ENCODE data around the gene SLC6A11.

The SLC6A11 gene

GRCh38 chr3:10816019-10816862, at the start of gene SLC6A11:
SLC6A11 (plus strand) TSS chr3:10816228; CDS start chr3:10816266, 38 bp downstream.
- H3K9me3 Mint-ChIP-seq: no peaks in the 10 kb centered on the region
- ATAC-seq (ENCODE audit: low read depth) (no peak), DNase-seq (ENCODE audit: low spot score in 2 of 2) (no peak)
- H3K27ac Mint-ChIP-seq: no peak within 1 kb of the TSS
- no peaks in the 10 kb centered on the region for H3K36me3 Mint-ChIP-seq
- H3K27me3 Mint-ChIP-seq: peaks cover 11% of the 10 kb centered on the region
- no peaks in the 10 kb centered on the region for H3K4me1 Mint-ChIP-seq
- H3K4me3 Mint-ChIP-seq: no peak within 1 kb of the TSS

- no peaks in the 10 kb centered on the region for H3K4me1 Mint-ChIP-seq
- H3K9me3 Mint-ChIP-seq: peaks cover 1% of the 10 kb centered on the region
- H3K36me3 Mint-ChIP-seq: no peaks in the 10 kb centered on the region
- ATAC-seq (ENCODE audit: low read depth) (no peak), DNase-seq (ENCODE audit: low spot score in 2 of 2) (no peak)
- no peak overlapping the region for H3K4me3 Mint-ChIP-seq
- peaks cover 11% of the 10 kb centered on the region for H3K27me3 Mint-ChIP-seq
- H3K27ac Mint-ChIP-seq: no peak overlapping the region
Measured at GRCh38 chr3:10768708-10769394, 47.2 kb upstream of the SLC6A11 start.

- ATAC-seq (ENCODE audit: low read depth): no peak
- Mint-ChIP-seq H3K27me3 (peaks cover 17% of the 10 kb centered on the region), H3K4me3 (no peak overlapping the region)
Measured at GRCh38 chr3:10770547-10770946, 45.5 kb upstream of the SLC6A11 start.

GRCh38 chr3:10770981-10771380, 45.0 kb upstream of the SLC6A11 start:
- peaks cover 3% of the 10 kb centered on the region for H3K9me3 Mint-ChIP-seq
- H3K4me1 Mint-ChIP-seq: no peaks in the 10 kb centered on the region
- DNase-seq (ENCODE audit: low spot score in 2 of 2) (no peak), ATAC-seq (ENCODE audit: low read depth) (no peak)
- no peak overlapping the region for H3K4me3 Mint-ChIP-seq
- no peak overlapping the region for H3K27ac Mint-ChIP-seq
- H3K36me3 Mint-ChIP-seq: no peaks in the 10 kb centered on the region
- peaks cover 19% of the 10 kb centered on the region for H3K27me3 Mint-ChIP-seq

More at GRCh38 chr3:10770547-10770946, 45.5 kb upstream of the SLC6A11 start:
- Mint-ChIP-seq H3K4me1 (no peaks in the 10 kb centered on the region), H3K9me3 (peaks cover 3% of the 10 kb centered on the region), H3K36me3 (no peaks in the 10 kb centered on the region), H3K27ac (no peak overlapping the region)
- no peak for DNase-seq (ENCODE audit: low spot score in 2 of 2)

- no peak overlapping the region for H3K4me3 Mint-ChIP-seq
- H3K9me3 Mint-ChIP-seq: peaks cover 3% of the 10 kb centered on the region
- DNase-seq (ENCODE audit: low spot score in 2 of 2): no peak
- no peak overlapping the region for H3K27ac Mint-ChIP-seq
- H3K27me3 Mint-ChIP-seq: peaks cover 20% of the 10 kb centered on the region
- H3K4me1 Mint-ChIP-seq: no peaks in the 10 kb centered on the region
- no peak for ATAC-seq (ENCODE audit: low read depth)
- H3K36me3 Mint-ChIP-seq: no peaks in the 10 kb centered on the region
Measured at GRCh38 chr3:10771486-10772270, 44.4 kb upstream of the SLC6A11 start.

GRCh38 chr3:10772271-10773161, 43.5 kb upstream of the SLC6A11 start:
- Mint-ChIP-seq H3K4me1 (no peaks in the 10 kb centered on the region), H3K36me3 (no peaks in the 10 kb centered on the region), H3K4me3 (no peak overlapping the region), H3K27me3 (peaks cover 22% of the 10 kb centered on the region), H3K27ac (no peak overlapping the region), H3K9me3 (peaks cover 3% of the 10 kb centered on the region)
- ATAC-seq (ENCODE audit: low read depth) (no peak), DNase-seq (ENCODE audit: low spot score in 2 of 2) (no peak)

GRCh38 chr3:10774129-10774670, 41.8 kb upstream of the SLC6A11 start:
- Mint-ChIP-seq H3K36me3 (no peaks in the 10 kb centered on the region), H3K4me1 (no peaks in the 10 kb centered on the region), H3K27ac (no peak overlapping the region), H3K4me3 (no peak overlapping the region), H3K9me3 (peaks cover 3% of the 10 kb centered on the region), H3K27me3 (peaks cover 22% of the 10 kb centered on the region)
- ATAC-seq (ENCODE audit: low read depth) (no peak), DNase-seq (ENCODE audit: low spot score in 2 of 2) (no peak)

- peaks cover 3% of the 10 kb centered on the region for H3K9me3 Mint-ChIP-seq
- no peak overlapping the region for H3K27ac Mint-ChIP-seq
- ATAC-seq (ENCODE audit: low read depth): no peak
Measured at GRCh38 chr3:10774825-10775224, 41.2 kb upstream of the SLC6A11 start.

GRCh38 chr3:10775259-10775658, 40.8 kb upstream of the SLC6A11 start:
- Mint-ChIP-seq H3K4me3 (no peak overlapping the region), H3K36me3 (no peaks in the 10 kb centered on the region), H3K27me3 (peaks cover 23% of the 10 kb centered on the region), H3K4me1 (no peaks in the 10 kb centered on the region), H3K27ac (no peak overlapping the region), H3K9me3 (peaks cover 3% of the 10 kb centered on the region)
- no peak for ATAC-seq (ENCODE audit: low read depth)
- no peak for DNase-seq (ENCODE audit: low spot score in 2 of 2)

More at GRCh38 chr3:10774825-10775224, 41.2 kb upstream of the SLC6A11 start:
- Mint-ChIP-seq H3K4me3 (no peak overlapping the region), H3K27me3 (peaks cover 20% of the 10 kb centered on the region), H3K36me3 (no peaks in the 10 kb centered on the region), H3K4me1 (no peaks in the 10 kb centered on the region)
- DNase-seq (ENCODE audit: low spot score in 2 of 2): no peak

GRCh38 chr3:10775828-10776227, 40.2 kb upstream of the SLC6A11 start:
- Mint-ChIP-seq H3K4me3 (no peak overlapping the region), H3K4me1 (no peaks in the 10 kb centered on the region), H3K9me3 (peaks cover 3% of the 10 kb centered on the region), H3K27ac (no peak overlapping the region), H3K36me3 (no peaks in the 10 kb centered on the region), H3K27me3 (peaks cover 27% of the 10 kb centered on the region)
- DNase-seq (ENCODE audit: low spot score in 2 of 2) (peak in 1 of 2 donors; percentile 6), ATAC-seq (ENCODE audit: low read depth) (no peak)

GRCh38 chr3:10777627-10778026, 38.4 kb upstream of the SLC6A11 start:
- ATAC-seq (ENCODE audit: low read depth) (no peak), DNase-seq (ENCODE audit: low spot score in 2 of 2) (peak in 1 of 2 donors; percentile 3)
- H3K27me3 Mint-ChIP-seq: peaks cover 24% of the 10 kb centered on the region
- H3K9me3 Mint-ChIP-seq: peaks cover 3% of the 10 kb centered on the region
- H3K27ac Mint-ChIP-seq: no peak overlapping the region
- no peak overlapping the region for H3K4me3 Mint-ChIP-seq
- H3K4me1 Mint-ChIP-seq: no peaks in the 10 kb centered on the region
- H3K36me3 Mint-ChIP-seq: no peaks in the 10 kb centered on the region

- H3K4me3 Mint-ChIP-seq: no peak overlapping the region
- DNase-seq (ENCODE audit: low spot score in 2 of 2) (peak in 1 of 2 donors; percentile 3), ATAC-seq (ENCODE audit: low read depth) (no peak)
- no peaks in the 10 kb centered on the region for H3K4me1 Mint-ChIP-seq
- H3K36me3 Mint-ChIP-seq: no peaks in the 10 kb centered on the region
- H3K9me3 Mint-ChIP-seq: peaks cover 3% of the 10 kb centered on the region
- peaks cover 25% of the 10 kb centered on the region for H3K27me3 Mint-ChIP-seq
- no peak overlapping the region for H3K27ac Mint-ChIP-seq
Measured at GRCh38 chr3:10778492-10779292, 37.3 kb upstream of the SLC6A11 start.
